HG03066 (cell line): ENCODE data around the gene CORO6.

Source experiments
- ATAC-seq: cut with Tn5 transposase; IDR thresholded peaks from one replicate; pipeline ENCODE4 v1.9.1; 2021; ENCODE audit warnings: low read depth; ENCODE audit not compliant: unreplicated experiment

The CORO6 gene

DNA sequence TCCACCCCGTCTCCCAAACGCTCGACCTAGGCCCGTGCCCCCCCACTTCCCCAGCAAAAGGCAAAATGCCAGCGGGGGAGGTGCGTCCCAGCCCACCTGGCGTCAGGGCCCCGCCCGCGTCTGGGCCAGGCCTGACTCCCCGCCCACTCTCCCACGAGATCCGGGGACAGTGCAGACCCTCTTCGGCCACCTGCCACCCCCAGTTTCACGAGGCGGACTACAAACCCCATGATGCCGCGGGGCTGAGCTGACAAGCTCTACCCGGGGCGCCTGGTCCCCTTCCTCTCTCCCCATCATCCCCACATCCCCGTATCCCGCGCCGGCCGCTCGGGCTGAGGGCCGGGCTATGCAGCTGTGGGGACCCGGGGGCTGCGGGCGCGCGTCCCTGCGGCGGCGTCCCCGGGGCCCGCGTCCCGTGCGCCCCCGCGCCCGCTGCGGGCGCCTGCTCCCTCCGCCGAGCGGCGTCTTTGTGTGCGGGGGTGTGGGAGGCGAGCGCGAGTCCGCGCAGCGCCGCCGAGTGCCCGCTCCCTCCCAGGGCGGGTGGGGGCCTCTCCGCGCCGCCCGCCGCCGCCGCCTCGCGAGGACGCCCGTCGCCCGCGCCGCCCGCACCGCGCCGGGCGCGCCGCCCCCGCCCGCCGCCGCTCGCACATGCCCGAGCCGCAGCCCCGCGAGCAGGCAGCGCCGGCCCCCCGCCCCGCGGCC lies 29.7 kb downstream of the CORO6 start, which contains the start of gene ANKRD13B:
TSS of gene ANKRD13B (plus strand) at position 283 of the 702 bp plus-strand sequence. CDS start 490 bp downstream, outside the sequence.
- ATAC-seq, result no peak

DNA sequence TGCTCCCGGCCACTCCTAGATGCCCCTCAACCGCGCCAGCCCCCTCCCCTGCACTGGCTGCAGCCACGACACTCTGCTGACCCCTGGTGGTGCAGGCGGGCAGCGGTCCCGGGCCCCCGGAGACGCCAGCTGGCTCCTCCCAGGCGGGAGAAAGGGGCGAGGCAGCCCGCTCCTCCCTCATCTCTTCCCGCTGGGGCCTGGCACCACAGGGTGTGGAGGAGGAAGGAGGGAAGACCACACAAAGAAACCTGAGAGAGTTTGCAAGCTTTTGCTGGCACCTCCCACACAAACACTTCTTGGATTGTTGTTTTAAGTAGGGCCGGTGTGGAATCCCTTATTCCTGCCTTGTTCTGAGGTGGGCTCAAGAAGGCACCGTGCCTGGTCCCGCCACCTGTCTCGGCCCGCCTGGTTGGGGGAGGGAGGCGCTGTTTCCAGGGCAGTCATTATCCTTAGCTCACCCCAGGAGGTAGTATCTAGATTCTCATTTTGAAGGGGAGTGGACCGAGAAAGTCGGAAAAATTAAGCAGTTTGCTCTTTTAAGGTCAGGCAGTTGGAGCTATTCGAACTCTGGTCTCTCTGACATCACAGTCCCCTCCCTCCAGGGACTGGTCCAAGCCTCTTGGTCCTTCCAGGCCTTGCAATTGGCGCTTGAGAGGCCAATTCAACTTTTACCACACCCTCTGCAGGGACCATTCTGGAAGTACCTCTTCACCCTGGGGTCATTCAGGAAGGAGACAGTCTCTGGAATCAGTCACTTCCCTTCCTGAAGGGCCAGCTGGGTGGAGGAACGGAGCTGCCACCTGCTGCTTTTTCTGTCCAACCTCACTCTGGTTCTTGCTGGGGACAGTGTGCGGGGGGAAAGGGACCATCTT lies 30.7 kb downstream of the CORO6 start:
- no peak for ATAC-seq

GRCh38 chr17:29591146-29591736 lies 31.5 kb downstream of the CORO6 start:
- ATAC-seq, result no peak

- no peak for ATAC-seq
These were observed 32.1 kb downstream of the CORO6 start for GRCh38 chr17:29590411-29591145.

- ATAC-seq, result peak; percentile 48
These were observed 32.9 kb downstream of the CORO6 start, which contains the start of gene GIT1 for GRCh38 chr17:29589524-29590410. Gene GIT1, minus strand, starts transcription at chr17:29589648. Its CDS starts 270 bp downstream, at chr17:29589378.

DNA sequence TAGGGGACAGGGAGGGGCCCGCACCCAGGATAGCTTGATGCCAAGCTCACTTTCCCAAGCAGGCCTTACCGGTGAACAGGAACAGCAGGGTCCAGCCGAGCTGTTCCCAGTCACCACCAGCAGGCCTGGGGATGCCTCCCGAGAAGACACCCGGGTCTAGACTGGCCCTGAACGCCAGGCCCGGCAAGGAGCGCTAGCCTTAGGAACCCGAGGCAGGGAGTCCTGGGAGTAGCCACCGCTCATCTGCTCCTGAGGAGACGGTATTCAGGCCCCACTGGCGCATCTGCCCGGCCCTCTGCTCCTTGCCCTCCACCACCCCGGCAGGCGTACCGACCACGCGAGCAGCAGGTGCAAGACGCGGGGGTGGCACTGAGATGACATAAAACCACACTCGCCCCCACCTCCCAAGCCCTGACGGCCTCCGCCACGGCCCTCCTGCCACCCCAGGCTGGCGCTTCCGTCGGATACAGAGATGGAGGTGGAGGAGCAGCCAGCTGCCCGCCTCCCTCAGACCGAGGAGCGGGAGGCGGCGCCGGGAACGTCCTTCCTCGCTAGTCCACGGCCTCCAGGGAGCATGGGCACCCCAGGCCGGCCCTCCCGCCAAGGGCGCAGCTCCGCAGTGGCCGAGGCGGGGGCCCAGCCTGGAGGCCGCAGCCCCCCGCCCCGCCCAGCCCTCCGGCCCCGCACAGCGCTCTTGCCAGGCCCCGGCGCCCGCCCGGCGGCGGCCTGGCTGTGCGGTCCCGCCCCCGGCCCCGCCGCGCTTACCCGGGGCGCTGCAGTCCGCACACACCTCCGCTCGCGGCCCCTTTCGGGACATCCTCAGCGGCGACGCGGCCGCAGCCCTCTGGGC lies 33.9 kb downstream of the CORO6 start:
- no peak for ATAC-seq

DNA sequence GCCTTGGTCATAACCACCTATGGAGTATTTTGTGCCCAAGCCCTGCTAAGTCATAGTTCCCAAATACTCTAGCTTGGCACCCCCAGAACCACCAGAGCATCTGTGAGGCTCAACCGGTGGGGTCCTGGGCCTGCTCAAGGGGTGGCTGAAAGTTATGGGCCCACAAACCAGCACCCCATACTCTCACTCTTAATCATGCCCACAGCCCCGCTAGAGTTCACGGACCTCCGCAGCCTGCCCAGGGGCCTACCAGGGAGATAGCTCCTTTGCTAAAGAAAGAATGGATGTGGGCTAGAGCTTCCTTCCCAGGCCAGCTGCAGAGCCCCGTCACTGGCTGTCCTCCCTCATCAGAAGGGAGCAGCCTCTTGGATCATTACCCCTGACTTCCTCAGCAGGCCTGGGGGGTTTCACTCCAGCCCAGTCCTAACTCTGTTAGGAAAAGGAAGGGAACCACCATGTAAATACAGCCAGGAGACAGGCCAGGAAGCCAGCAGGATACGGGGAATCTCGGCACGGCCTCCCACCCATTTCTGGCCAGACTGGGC lies 34.6 kb downstream of the CORO6 start:
- no peak for ATAC-seq

DNA sequence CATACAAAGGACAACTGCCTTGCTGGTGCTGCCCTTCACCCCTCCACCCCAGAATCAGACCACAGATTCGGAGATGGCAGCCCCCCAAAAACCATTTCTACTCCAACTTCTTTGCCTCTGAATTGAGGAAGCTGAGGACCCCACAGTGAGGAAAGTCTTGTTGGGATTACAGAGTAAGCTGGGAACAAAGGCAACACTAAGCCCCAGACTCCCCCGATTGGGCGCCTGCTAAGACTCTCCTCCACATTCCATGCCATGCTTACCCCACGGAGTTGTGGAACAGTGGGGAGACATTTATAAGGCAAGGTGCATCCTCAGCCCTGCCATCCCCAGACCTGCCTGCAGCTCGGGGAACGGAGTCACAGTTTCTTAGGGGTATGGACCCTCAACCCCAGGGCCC lies 35.1 kb downstream of the CORO6 start:
- no peak for ATAC-seq

GRCh38 chr17:29586676-29587469 lies 35.8 kb downstream of the CORO6 start:
- no peak for ATAC-seq

- ATAC-seq, result no peak
These were observed 37.5 kb downstream of the CORO6 start for GRCh38 chr17:29585080-29585751.

DNA sequence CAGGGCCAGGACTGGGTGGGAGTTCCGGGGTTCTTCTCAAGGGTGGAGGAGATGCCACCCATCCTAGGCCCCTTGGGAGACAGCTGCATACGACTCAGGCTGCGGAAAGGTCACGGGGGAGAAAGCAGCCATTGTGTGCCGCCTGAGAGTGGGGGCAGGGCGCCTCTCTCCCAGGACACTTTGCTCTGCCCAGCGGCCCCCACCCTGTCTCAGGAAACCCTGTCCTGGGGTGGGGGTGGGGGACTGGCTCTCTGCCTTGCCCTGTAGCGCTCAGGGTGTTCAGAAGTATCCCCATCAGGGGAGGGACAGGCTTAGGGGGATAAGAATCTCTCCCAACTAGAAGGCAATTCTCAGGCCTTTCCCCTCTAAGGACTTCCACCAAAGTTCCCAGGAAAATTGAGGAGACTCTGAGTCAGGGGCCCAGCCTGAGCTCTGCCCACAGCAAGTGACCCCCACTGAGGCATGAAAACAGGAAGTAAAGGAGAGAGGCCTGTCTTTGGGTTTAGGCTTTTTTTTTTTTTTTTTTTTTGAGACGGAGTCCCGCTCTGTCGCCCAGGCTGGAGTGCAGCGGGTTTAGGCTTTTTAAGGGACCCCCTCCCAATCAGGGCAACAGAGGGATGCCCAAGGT lies 38.1 kb downstream of the CORO6 start:
- no peak for ATAC-seq

- no peak for ATAC-seq
These were observed 39.1 kb downstream of the CORO6 start for GRCh38 chr17:29583324-29584248.

GRCh38 chr17:29582772-29583171 lies 39.9 kb downstream of the CORO6 start:
- ATAC-seq, result no peak

DNA sequence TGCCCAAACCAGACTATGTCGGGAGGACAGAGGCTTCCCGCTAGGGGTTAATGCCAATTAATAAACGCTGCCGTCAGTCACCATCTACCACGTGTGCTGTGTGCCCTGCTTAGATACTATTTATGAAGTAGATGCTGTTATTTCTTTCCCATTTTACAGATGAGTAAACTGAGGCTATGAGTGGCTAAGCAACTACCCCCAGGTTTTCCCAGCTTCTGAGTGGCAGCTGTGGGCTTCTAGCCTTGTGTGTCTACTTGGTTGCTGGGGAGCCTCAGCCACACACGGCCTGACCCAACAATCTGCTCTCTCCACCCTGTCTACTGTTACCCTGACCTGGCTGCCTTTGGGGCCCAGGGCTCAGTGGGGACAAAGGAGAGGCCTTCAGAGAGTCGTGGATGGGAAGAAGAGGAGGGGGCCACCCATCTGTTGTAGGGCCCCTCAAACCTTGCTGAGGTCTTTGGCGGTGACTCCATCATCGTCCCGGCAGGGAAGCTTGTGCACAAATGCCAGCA lies 40.4 kb downstream of the CORO6 start:
- ATAC-seq, result no peak

- ATAC-seq, result no peak
These were observed 41.0 kb downstream of the CORO6 start for GRCh38 chr17:29581583-29582253.
